ENCODE results near the gene DSCAML1.

DNA sequence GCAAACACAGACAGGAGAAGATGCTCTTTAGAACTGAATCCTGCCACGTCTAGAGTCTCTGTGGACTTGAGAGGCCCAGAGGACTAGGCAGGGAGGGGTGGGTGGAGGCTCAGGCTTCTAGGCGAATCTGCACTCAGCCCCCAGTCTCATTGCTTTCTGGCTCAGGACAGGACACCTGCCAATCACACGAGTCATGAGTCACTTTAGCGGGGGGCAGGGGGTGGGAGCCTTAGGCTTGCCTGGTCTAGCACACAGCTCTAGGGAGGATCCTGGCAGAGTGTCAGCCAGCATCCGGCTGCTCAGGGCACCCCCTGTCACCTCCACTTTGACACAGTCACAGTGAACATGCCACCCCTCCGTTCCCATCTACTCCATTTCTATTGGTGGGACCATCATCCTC is 301.7 kb downstream of the DSCAML1 start:
- TF ChIP-seq, protein P1, sequence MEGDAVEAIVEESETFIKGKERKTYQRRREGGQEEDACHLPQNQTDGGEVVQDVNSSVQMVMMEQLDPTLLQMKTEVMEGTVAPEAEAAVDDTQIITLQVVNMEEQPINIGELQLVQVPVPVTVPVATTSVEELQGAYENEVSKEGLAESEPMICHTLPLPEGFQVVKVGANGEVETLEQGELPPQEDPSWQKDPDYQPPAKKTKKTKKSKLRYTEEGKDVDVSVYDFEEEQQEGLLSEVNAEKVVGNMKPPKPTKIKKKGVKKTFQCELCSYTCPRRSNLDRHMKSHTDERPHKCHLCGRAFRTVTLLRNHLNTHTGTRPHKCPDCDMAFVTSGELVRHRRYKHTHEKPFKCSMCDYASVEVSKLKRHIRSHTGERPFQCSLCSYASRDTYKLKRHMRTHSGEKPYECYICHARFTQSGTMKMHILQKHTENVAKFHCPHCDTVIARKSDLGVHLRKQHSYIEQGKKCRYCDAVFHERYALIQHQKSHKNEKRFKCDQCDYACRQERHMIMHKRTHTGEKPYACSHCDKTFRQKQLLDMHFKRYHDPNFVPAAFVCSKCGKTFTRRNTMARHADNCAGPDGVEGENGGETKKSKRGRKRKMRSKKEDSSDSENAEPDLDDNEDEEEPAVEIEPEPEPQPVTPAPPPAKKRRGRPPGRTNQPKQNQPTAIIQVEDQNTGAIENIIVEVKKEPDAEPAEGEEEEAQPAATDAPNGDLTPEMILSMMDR (IDR thresholded peaks at IDR 0.05 in 2 of 3, conservative IDR thresholded peaks at IDR 0.05 in 1 of 3; ENCODE audit: borderline replicate concordance in 1 of 3, insufficient read depth in 1 of 3, low read depth in 2 of 3, low read length in 2 of 3), result no peak
- TF ChIP-seq, protein P2, sequence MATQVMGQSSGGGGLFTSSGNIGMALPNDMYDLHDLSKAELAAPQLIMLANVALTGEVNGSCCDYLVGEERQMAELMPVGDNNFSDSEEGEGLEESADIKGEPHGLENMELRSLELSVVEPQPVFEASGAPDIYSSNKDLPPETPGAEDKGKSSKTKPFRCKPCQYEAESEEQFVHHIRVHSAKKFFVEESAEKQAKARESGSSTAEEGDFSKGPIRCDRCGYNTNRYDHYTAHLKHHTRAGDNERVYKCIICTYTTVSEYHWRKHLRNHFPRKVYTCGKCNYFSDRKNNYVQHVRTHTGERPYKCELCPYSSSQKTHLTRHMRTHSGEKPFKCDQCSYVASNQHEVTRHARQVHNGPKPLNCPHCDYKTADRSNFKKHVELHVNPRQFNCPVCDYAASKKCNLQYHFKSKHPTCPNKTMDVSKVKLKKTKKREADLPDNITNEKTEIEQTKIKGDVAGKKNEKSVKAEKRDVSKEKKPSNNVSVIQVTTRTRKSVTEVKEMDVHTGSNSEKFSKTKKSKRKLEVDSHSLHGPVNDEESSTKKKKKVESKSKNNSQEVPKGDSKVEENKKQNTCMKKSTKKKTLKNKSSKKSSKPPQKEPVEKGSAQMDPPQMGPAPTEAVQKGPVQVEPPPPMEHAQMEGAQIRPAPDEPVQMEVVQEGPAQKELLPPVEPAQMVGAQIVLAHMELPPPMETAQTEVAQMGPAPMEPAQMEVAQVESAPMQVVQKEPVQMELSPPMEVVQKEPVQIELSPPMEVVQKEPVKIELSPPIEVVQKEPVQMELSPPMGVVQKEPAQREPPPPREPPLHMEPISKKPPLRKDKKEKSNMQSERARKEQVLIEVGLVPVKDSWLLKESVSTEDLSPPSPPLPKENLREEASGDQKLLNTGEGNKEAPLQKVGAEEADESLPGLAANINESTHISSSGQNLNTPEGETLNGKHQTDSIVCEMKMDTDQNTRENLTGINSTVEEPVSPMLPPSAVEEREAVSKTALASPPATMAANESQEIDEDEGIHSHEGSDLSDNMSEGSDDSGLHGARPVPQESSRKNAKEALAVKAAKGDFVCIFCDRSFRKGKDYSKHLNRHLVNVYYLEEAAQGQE (IDR thresholded peaks at IDR 0.05; ENCODE audit: low read depth), result no peak
- no peak for TF ChIP-seq ZNF274 (IDR thresholded peaks at IDR 0.05; ENCODE audit: low read depth, low read length)
- no peak for TF ChIP-seq EGR1 (IDR thresholded peaks at IDR 0.05; ENCODE audit: low read depth)
- no peak for TF ChIP-seq RAD21 (IDR thresholded peaks at IDR 0.05; ENCODE audit: low read depth)
- TF ChIP-seq EZH2 (IDR thresholded peaks at IDR 0.05), result no peak
- TF ChIP-seq POLR2A (IDR thresholded peaks at IDR 0.05; ENCODE audit: borderline replicate concordance, extremely low read depth, insufficient read depth, insufficient read length), result no peak
- no peak for TF ChIP-seq POLR2AphosphoS5 (IDR thresholded peaks at IDR 0.05; ENCODE audit: low read depth, low read length)
- TF ChIP-seq CEBPB (IDR thresholded peaks at IDR 0.05; ENCODE audit: low read depth), result no peak
- TF ChIP-seq YY1 (IDR thresholded peaks at IDR 0.05; ENCODE audit: extremely low read depth, insufficient replicate concordance, low read depth, low read length), result no peak
- TF ChIP-seq ATF3 (IDR thresholded peaks at IDR 0.05), result no peak

Measured in HCT116 (cell line).